SK-N-SH (cell line): ENCODE data around the gene UQCR11. TPM values are rescaled to one million over a fixed set of nuclear protein-coding genes. Genes with fewer than 3 reads are reported as not detected.
A peak's percentile ranks its signal among the peaks of the same experiment; 100 is the strongest.

Experiments used
- CTCF ChIA-PET: fragments of 300-600, 350-600 bp; formaldehyde crosslinking; extraction: SDS; loops from one replicate; lab custom pipeline; 2021; lab: Yijun Ruan, JAX
- POLR2A ChIA-PET: fragments of 350-600 bp; sonication (Branson Sonifier 250); formaldehyde crosslinking; extraction: SDS; loops from one replicate; lab custom pipeline; 2020; ENCODE audit warnings: antibody characterized with exemption, inconsistent platforms; lab: Yijun Ruan, JAX
- DNase-seq: peaks from one replicate; pipeline ENCODE4 v3.0.0; 2012
- H2AFZ ChIP-seq: fragments of 200-600 bp; sonication (generic); 2 replicates; pipeline ENCODE4 v1.8.1; 2016; ENCODE audit warnings: antibody characterized with exemption, mild to moderate bottlenecking, low read depth
- H3F3A ChIP-seq: fragments of 200-600 bp; sonication (generic); replicated peaks from 2 replicates; pipeline ENCODE3; 2016; ENCODE audit warnings: antibody characterized with exemption, mild to moderate bottlenecking; ENCODE audit not compliant: insufficient read depth
- H3K27ac ChIP-seq, 2 experiments: fragments of 200-500 bp in 1 of 2; fragments of 200-600 bp in 1 of 2; sonication (Bioruptor generic) in 1 of 2; sonication (generic), shearing (Covaris generic) in 1 of 2; 2 replicates each; pipeline versions ENCODE4 v1.5.1 to v1.6.1; 2014 to 2016; ENCODE audit warnings: low read depth in 2 of 2, inconsistent platforms in 1 of 2, low read length in 1 of 2, mild to moderate bottlenecking in 1 of 2, mixed read lengths in 1 of 2
- H3K27me3 ChIP-seq: fragments of 200-600 bp; sonication (generic), shearing (Covaris generic); 2 replicates; pipeline ENCODE4 v1.6.1; 2016; ENCODE audit warnings: mixed run types; ENCODE audit not compliant: insufficient read depth
- H3K36me3 ChIP-seq, 2 experiments: fragments of 200-500 bp in 1 of 2; fragments of 200-600 bp in 1 of 2; sonication (Bioruptor generic) in 1 of 2; sonication (generic) in 1 of 2; replicated peaks in 1 of 2; 2 replicates each; pipeline versions ENCODE3 to v1.5.1; 2014 to 2016; ENCODE audit warnings: low read length in 1 of 2, mild to moderate bottlenecking in 1 of 2; ENCODE audit not compliant: insufficient read depth in 2 of 2, control insufficient read depth in 1 of 2
- H3K4me1 ChIP-seq, 2 experiments: fragments of 200-500 bp in 1 of 2; fragments of 200-600 bp in 1 of 2; sonication (Bioruptor generic) in 1 of 2; sonication (generic), shearing (Covaris generic) in 1 of 2; 2 replicates each; pipeline versions ENCODE4 v1.5.1 to v1.6.1; 2014 to 2016; ENCODE audit warnings: low read depth in 1 of 2, low read length in 1 of 2, mixed run types in 1 of 2; ENCODE audit not compliant: insufficient read depth in 2 of 2, control insufficient read depth in 1 of 2
- H3K4me2 ChIP-seq: fragments of 200-600 bp; sonication (generic), shearing (Covaris generic); 2 replicates; pipeline ENCODE4 v1.6.1; 2017; ENCODE audit warnings: mixed run types
- H3K4me3 ChIP-seq, 2 experiments: fragments of 200-500 bp in 1 of 2; fragments of 200-600 bp in 1 of 2; sonication (Bioruptor generic) in 1 of 2; sonication (generic), shearing (Covaris generic) in 1 of 2; 2 replicates each; pipeline versions ENCODE4 v1.5.1 to v1.8.1; 2014 to 2016; ENCODE audit warnings: low read depth in 2 of 2, inconsistent platforms in 1 of 2, low read length in 1 of 2, mild to moderate bottlenecking in 1 of 2, mixed read lengths in 1 of 2, moderate library complexity in 1 of 2
- H3K79me2 ChIP-seq: fragments of 200-600 bp; sonication (generic); 2 replicates; pipeline ENCODE4 v1.8.1; 2017; ENCODE audit warnings: mild to moderate bottlenecking; ENCODE audit not compliant: insufficient read depth
- H3K9ac ChIP-seq: fragments of 200-600 bp; sonication (generic); 2 replicates; pipeline ENCODE4 v1.6.1; 2017; ENCODE audit warnings: mixed run types
- H3K9me2 ChIP-seq: fragments of 200-600 bp; sonication (generic); 2 replicates; pipeline ENCODE4 v1.6.1; 2017; ENCODE audit warnings: mixed run types
- H3K9me3 ChIP-seq: fragments of 200-600 bp; sonication (generic); 2 replicates; pipeline ENCODE4 v1.6.1; 2017; ENCODE audit warnings: mixed run types, mild to moderate bottlenecking, moderate library complexity
- H4K20me1 ChIP-seq: fragments of 200-600 bp; sonication (generic); 2 replicates; pipeline ENCODE4 v1.6.1; 2017; ENCODE audit warnings: mild to moderate bottlenecking, mixed run types; ENCODE audit not compliant: insufficient read depth
- CHD2 ChIP-seq: fragments of 150-350 bp; IDR thresholded peaks from 2 replicates; pipeline ENCODE4 v1.6.1; 2018; ENCODE audit warnings: low read length; ENCODE audit not compliant: partially characterized antibody
- CTCF ChIP-seq: fragments of 200-600 bp; sonication (generic); IDR thresholded peaks from 2 replicates; pipeline ENCODE4 v1.6.1; 2017; ENCODE audit warnings: antibody characterized with exemption, mild to moderate bottlenecking, moderate library complexity
- EP300 ChIP-seq, 2 experiments: IDR thresholded peaks; 2 replicates each; pipeline versions ENCODE4 v1.4.0 to v1.6.1; 2012; ENCODE audit warnings: borderline replicate concordance in 1 of 2, low read depth in 1 of 2, low read length in 1 of 2
- EZH2phosphoT487 ChIP-seq: fragments of 200-600 bp; sonication (generic); IDR thresholded peaks from 2 replicates; pipeline ENCODE4 v1.6.1; 2017; ENCODE audit warnings: low read depth, mixed run types, mild to moderate bottlenecking, antibody characterized with exemption, moderate library complexity, borderline replicate concordance
- FOSL2 ChIP-seq: IDR thresholded peaks from 2 replicates; pipeline ENCODE4 v1.4.0; 2012; ENCODE audit warnings: low read depth, mild to moderate bottlenecking, moderate library complexity, borderline replicate concordance
- FOXM1 ChIP-seq: IDR thresholded peaks from 2 replicates; pipeline ENCODE4 v1.4.0; 2012; ENCODE audit warnings: low read depth, mild to moderate bottlenecking
- GABPA ChIP-seq: IDR thresholded peaks from 2 replicates; pipeline ENCODE4 v1.4.0; 2012; ENCODE audit warnings: low read depth, mild to moderate bottlenecking
- GATA2 ChIP-seq: sonication (generic); formaldehyde crosslinking; IDR thresholded peaks from 2 replicates; pipeline ENCODE4 v1.5.0; 2020; ENCODE audit warnings: mild to moderate bottlenecking, missing genetic modification reagents
- IRF3 ChIP-seq: fragments of 150-350 bp; IDR thresholded peaks from 2 replicates; pipeline ENCODE4 v1.6.1; 2016; ENCODE audit warnings: mild to moderate bottlenecking, low read depth, low read length
- MAX ChIP-seq: IDR thresholded peaks from 2 replicates; pipeline ENCODE4 v1.4.0; 2012; ENCODE audit warnings: low read depth
- MEF2A ChIP-seq: IDR thresholded peaks from 2 replicates; pipeline ENCODE4 v1.4.0; 2012; ENCODE audit warnings: low read depth, borderline replicate concordance
- MXI1 ChIP-seq: IDR thresholded peaks from 2 replicates; pipeline ENCODE4 v1.6.1; 2012; ENCODE audit warnings: mild to moderate bottlenecking, low read depth, low read length, improper control_type of control experiment
- NRF1 ChIP-seq: IDR thresholded peaks from 2 replicates; pipeline ENCODE4 v1.6.1; 2012; ENCODE audit warnings: low read depth, mild to moderate bottlenecking, low read length
- PBX3 ChIP-seq: IDR thresholded peaks from 2 replicates; pipeline ENCODE4; 2012
- POLR2AphosphoS5 ChIP-seq: IDR thresholded peaks from 2 replicates; pipeline ENCODE4 v1.6.1; 2012; ENCODE audit warnings: low read depth, low read length
- RAD21 ChIP-seq: IDR thresholded peaks from 2 replicates; pipeline ENCODE4 v1.6.1; 2012; ENCODE audit warnings: mild to moderate bottlenecking, low read length
- RCOR1 ChIP-seq: fragments of 150-350 bp; IDR thresholded peaks from 2 replicates; pipeline ENCODE4 v1.6.1; 2017; ENCODE audit warnings: antibody characterized with exemption, low read length
- RXRA ChIP-seq: IDR thresholded peaks from 2 replicates; pipeline ENCODE4 v1.4.0; 2012; ENCODE audit warnings: low read depth, mild to moderate bottlenecking, borderline replicate concordance
- SIN3A ChIP-seq: IDR thresholded peaks from 2 replicates; pipeline ENCODE4 v1.6.1; 2012; ENCODE audit warnings: low read depth, mild to moderate bottlenecking, low read length, moderate library complexity, borderline replicate concordance
- SMC3 ChIP-seq: IDR thresholded peaks from 2 replicates; pipeline ENCODE4 v1.6.1; 2012; ENCODE audit warnings: low read depth, low read length, improper control_type of control experiment
- TAF1 ChIP-seq: IDR thresholded peaks from 2 replicates; pipeline ENCODE4 v1.6.1; 2012; ENCODE audit warnings: low read depth, mild to moderate bottlenecking, low read length, moderate library complexity, borderline replicate concordance
- TCF12 ChIP-seq: IDR thresholded peaks from 2 replicates; pipeline ENCODE4 v1.4.0; 2012
- TEAD4 ChIP-seq: IDR thresholded peaks from 2 replicates; pipeline ENCODE4 v1.4.0; 2012; ENCODE audit warnings: mild to moderate bottlenecking, borderline replicate concordance; ENCODE audit not compliant: insufficient read depth
- USF1 ChIP-seq: IDR thresholded peaks from 2 replicates; pipeline ENCODE4 v1.4.0; 2012; ENCODE audit warnings: low read depth, borderline replicate concordance
- YY1 ChIP-seq: IDR thresholded peaks from 2 replicates; pipeline ENCODE4 v1.4.0; 2012; ENCODE audit warnings: low read depth, mild to moderate bottlenecking
- ZBTB33 ChIP-seq: IDR thresholded peaks from 2 replicates; pipeline ENCODE4 v1.4.0; 2012; ENCODE audit warnings: low read depth, borderline replicate concordance
- WGBS: methylation state at CpG from one replicate; pipeline ENCODE4 v1.1.6; 2017; ENCODE audit warnings: low lambda C conversion rate; 5-methylcytosine and 5-hydroxymethylcytosine counted together
- polyA plus RNA-seq, 3 experiments: library from polyadenylated mRNA; depleted of rRNA; stranded (reverse); fragments of >200 nt; gene quantifications; 2 replicates each; pipeline ENCODE4 v1.2.3, GENCODE V29; 2012

The UQCR11 gene
- polyA plus RNA-seq, 1 of the 3 experiments (the other 2 are of a cell fraction) = 372 TPM

- no peaks in the 10 kb centered on the region for H3K27me3 ChIP-seq
- CTCF ChIA-PET = interaction anchor here (1.2 to 4.2 kb wide), 5 partner anchors 13 to 203 kb away, joined by 3 to 24 read pairs (median 4); no protein-coding TSS in a partner anchor
- H3K9me2 ChIP-seq = no peaks in the 10 kb centered on the region
- H3K36me3 ChIP-seq = peaks cover 5 to 6% of the 10 kb centered on the region in 2 experiments
- peak overlapping the region; percentile 82 to 93 for H3K27ac ChIP-seq
- no peaks in the 10 kb centered on the region for H3K9me3 ChIP-seq
- POLR2A ChIA-PET = interaction anchor here (0.9 to 1.3 kb wide), 4 partner anchors 10 to 142 kb away, joined by 3 to 15 read pairs (median 4); partner anchors contain the start of genes APC2 and UQCR11
- peaks cover 49% of the 10 kb centered on the region for H3K79me2 ChIP-seq
- peaks cover 27% of the 10 kb centered on the region; the same call in 1 of the 2 replicates for H4K20me1 ChIP-seq
- H3F3A ChIP-seq = peaks cover 7% of the 10 kb centered on the region
- H3K4me1 ChIP-seq = peaks cover 9 to 12% of the 10 kb centered on the region in 2 experiments; a peak in 1 of 4 replicates
- DNase-seq = peak; percentile 96
- H3K4me2 ChIP-seq = peak overlapping the region; percentile 99
- peak overlapping the region; percentile 69 to 88 for H3K4me3 ChIP-seq
- H3K9ac ChIP-seq = peak overlapping the region; percentile 97
- WGBS = 0% methylated on average over 8 of the region's 94 CpGs
- H2AFZ ChIP-seq = no peak overlapping the region; the same call in 1 of the 2 replicates
- peak; percentile 87; the same call in 1 of the 2 replicates for TF ChIP-seq TAF1
- no peak for TF ChIP-seq TCF12
- peak; percentile 90 for TF ChIP-seq NRF1
- peak; percentile 92 for TF ChIP-seq POLR2AphosphoS5
- TF ChIP-seq PBX3 = peak; percentile 14; the same call in 1 of the 2 replicates
- no peak for TF ChIP-seq EP300 (IDR thresholded peaks at IDR 0.05; ENCODE audit: borderline replicate concordance in 1 of 2, low read depth in 1 of 2, low read length in 1 of 2)
- no peak for TF ChIP-seq RXRA
- no peak for TF ChIP-seq CHD2
- peak; percentile 85 for TF ChIP-seq MXI1
- no peak for TF ChIP-seq RAD21
- no peak for TF ChIP-seq EZH2phosphoT487
- TF ChIP-seq YY1 = no peak
- 0 out of 2 replicates have a peak, but pooled peaks have one; percentile 5 for TF ChIP-seq TEAD4
- TF ChIP-seq RCOR1 = no peak
- TF ChIP-seq FOXM1 = no peak
- peak; percentile 90 for TF ChIP-seq MAX
- peak; percentile 8; the same call in 1 of the 2 replicates for TF ChIP-seq SMC3
- no peak for TF ChIP-seq IRF3
- no peak for TF ChIP-seq FOSL2
- TF ChIP-seq SIN3A = peak; percentile 64
- no peak for TF ChIP-seq CTCF
- TF ChIP-seq GATA2 (CRISPR knock-in tag) = no peak
- no peak for TF ChIP-seq USF1
- no peak; the same call in 1 of the 2 replicates for TF ChIP-seq ZBTB33
- TF ChIP-seq MEF2A = no peak
- TF ChIP-seq GABPA = no peak
These were observed 13.1 kb downstream of the UQCR11 start for GRCh38 chr19:1592024-1592754.
